Adipocyte (in vitro differentiated cells): ENCODE results near the gene IRF2BP2.
"Not testable (repeated sequence)": the region's sequence is repeated elsewhere in the genome, so short reads cannot be mapped to it uniquely, and the experiment has no call there.

Experiments used
- DNase-seq: peaks from one replicate; pipeline ENCODE4 v3.0.0-alpha.2; 2015; ENCODE audit warnings: low read depth
- H3K27me3 ChIP-seq: replicated peaks from 2 replicates; pipeline ENCODE4 v1.7.0; 2013; ENCODE audit warnings: mild to moderate bottlenecking, low read length, moderate library complexity; ENCODE audit not compliant: control insufficient read depth, insufficient read depth
- H3K36me3 ChIP-seq: 2 replicates; pipeline ENCODE4 v1.7.0; 2013; ENCODE audit warnings: low read length, mild to moderate bottlenecking, moderate library complexity; ENCODE audit not compliant: control insufficient read depth, insufficient read depth, severe bottlenecking
- H3K4me1 ChIP-seq: 2 replicates; pipeline ENCODE4 v1.7.0; 2013; ENCODE audit warnings: mild to moderate bottlenecking, low read length, moderate library complexity; ENCODE audit not compliant: control insufficient read depth, insufficient read depth
- H3K4me3 ChIP-seq: 2 replicates; pipeline ENCODE4 v1.7.0; 2013; ENCODE audit warnings: mild to moderate bottlenecking, low read length, moderate library complexity
- H3K9ac ChIP-seq: 2 replicates; pipeline ENCODE4 v1.7.0; 2013; ENCODE audit warnings: mild to moderate bottlenecking, low read length, moderate library complexity
- H3K9me3 ChIP-seq: 2 replicates; pipeline ENCODE4 v1.7.0; 2013; ENCODE audit warnings: mild to moderate bottlenecking, low read length, moderate library complexity; ENCODE audit not compliant: control insufficient read depth

IRF2BP2 gene

DNA sequence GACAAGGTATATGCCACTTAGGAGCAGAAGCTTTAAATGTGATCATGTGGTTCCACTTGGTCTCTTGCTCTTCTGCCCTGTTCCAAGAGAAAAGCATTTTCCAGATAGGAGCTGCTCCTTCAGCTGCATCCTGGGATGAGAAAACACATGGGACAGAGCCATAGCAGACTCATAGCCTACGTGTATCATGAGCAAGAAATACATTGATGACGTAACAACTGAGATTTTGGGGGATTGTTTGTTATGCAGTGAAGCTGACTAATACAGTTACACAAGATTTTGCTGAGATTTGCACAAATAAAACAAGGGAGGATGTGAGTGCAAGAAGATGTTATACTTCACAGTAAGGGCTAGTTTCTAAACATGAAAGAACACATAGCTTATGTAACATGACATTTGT, 36.0 kb upstream of the IRF2BP2 start:
- Histone ChIP-seq H3K36me3 (no peaks in the 10 kb centered on the region), H3K9me3 (peaks cover 6% of the 10 kb centered on the region), H3K27me3 (no peaks in the 10 kb centered on the region), H3K9ac (no peak overlapping the region), H3K4me1 (peaks cover 17% of the 10 kb centered on the region), H3K4me3 (peak overlapping the region; percentile 36)
- DNase-seq, result no peak

DNA sequence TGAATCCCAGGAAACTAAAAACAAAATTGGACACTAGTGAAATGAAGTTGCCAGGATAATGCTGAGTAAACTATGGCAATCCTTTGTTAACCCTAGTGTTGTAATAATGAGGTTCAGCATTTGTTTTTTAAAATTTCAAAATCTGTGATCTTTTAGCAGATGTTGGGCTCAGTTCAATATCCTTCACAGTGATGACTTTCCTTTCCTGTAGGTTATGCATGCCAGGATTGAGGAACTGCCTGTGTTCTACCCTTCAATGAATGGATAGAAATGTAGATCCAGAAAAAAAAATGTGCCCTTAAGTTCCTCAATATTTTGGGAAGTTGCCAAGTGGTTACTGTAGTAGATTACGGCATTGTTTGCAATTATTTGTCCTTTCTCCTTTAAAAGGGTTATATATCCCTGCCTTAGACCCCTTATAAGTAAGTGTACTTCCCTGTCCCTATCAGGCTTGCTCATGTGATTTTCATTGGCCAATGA, 35.5 kb upstream of the IRF2BP2 start:
- no peaks in the 10 kb centered on the region for H3K27me3 ChIP-seq
- DNase-seq, result peak; percentile 27
- peaks cover 17% of the 10 kb centered on the region for H3K4me1 ChIP-seq
- peak overlapping the region; percentile 41 for H3K4me3 ChIP-seq
- H3K9ac ChIP-seq, result no peak overlapping the region
- H3K9me3 ChIP-seq, result peaks cover 6% of the 10 kb centered on the region
- H3K36me3 ChIP-seq, result no peaks in the 10 kb centered on the region

DNA sequence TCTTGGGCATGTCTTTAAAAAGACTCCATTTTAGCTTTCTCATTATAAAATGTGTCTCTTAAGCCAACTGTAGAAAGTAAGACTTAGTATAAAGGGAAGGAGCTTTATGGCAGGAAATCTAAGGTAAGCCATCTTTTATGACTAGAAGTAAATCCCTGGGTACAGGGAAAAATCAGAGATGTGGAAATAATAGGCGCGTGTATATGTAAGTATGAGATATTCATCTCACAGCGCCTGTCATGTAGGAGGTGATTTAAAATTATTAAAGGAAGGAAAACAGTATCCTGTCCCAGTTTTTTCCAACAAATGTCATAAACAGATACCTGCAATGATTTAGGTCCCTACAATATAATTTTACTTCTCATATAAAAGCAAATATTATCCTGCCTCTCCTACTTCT, 35.0 kb upstream of the IRF2BP2 start:
- no peaks in the 10 kb centered on the region for H3K36me3 ChIP-seq
- peaks cover 17% of the 10 kb centered on the region for H3K4me1 ChIP-seq
- no peaks in the 10 kb centered on the region for H3K27me3 ChIP-seq
- DNase-seq, result no peak
- peaks cover 6% of the 10 kb centered on the region for H3K9me3 ChIP-seq
- H3K4me3 ChIP-seq, result peak overlapping the region; percentile 41
- H3K9ac ChIP-seq, result no peak overlapping the region

DNA sequence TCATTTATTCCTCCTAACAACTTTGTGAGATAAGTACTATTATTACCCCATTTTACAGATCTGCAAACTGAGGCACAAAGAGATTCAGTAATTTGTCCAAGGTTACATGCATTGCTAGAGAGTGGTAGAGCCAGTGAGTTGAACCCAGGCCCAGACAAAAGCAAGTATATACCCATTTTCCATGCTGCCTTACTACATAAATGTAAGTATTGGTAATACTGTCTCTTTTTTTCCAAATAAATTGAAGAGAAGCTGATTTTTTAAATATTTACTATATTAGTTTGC, 33.8 kb upstream of the IRF2BP2 start:
- H3K9ac ChIP-seq, result no peak overlapping the region
- H3K36me3 ChIP-seq, result no peaks in the 10 kb centered on the region
- H3K4me1 ChIP-seq, result peaks cover 12% of the 10 kb centered on the region
- peaks cover 6% of the 10 kb centered on the region for H3K9me3 ChIP-seq
- no peaks in the 10 kb centered on the region for H3K27me3 ChIP-seq
- no peak overlapping the region for H3K4me3 ChIP-seq
- DNase-seq, result no peak

DNA sequence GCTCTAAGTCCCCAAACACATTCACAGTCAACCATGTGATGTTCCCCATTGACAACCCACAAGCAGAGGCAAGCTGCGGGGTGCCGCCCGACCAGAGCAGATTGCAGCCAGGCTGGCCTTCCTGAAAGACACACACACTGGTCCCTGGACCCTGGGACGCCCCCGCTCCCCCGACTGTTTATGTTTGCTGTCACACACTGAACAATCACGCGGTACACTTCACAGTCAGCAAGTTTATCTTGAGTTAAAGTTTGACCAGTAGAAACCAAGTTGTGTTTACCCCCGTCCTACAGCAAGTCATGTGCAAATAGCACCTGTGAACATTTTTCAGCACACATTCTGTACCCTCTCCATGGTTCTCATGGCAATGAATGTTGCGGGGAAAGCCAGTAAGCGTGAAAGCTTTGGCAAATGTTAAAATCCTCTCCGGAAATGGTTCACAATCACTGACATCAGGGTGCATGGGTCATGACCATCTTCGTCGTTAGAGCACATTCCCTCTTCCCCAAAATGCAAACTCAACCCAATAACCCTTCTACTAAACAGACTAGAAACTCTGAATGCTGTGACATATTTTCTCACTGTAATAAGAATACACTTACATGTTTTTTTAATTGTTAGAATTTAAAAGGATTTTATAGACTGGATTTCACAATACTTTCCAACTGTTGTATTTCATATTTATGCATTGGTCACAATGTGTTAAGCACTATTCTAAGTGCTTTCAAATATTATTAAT, 33.3 kb upstream of the IRF2BP2 start:
- H3K36me3 ChIP-seq, result no peaks in the 10 kb centered on the region
- peaks cover 12% of the 10 kb centered on the region for H3K4me1 ChIP-seq
- no peak overlapping the region for H3K4me3 ChIP-seq
- no peak overlapping the region for H3K9ac ChIP-seq
- peaks cover 6% of the 10 kb centered on the region for H3K9me3 ChIP-seq
- DNase-seq, result no peak
- no peaks in the 10 kb centered on the region for H3K27me3 ChIP-seq

DNA sequence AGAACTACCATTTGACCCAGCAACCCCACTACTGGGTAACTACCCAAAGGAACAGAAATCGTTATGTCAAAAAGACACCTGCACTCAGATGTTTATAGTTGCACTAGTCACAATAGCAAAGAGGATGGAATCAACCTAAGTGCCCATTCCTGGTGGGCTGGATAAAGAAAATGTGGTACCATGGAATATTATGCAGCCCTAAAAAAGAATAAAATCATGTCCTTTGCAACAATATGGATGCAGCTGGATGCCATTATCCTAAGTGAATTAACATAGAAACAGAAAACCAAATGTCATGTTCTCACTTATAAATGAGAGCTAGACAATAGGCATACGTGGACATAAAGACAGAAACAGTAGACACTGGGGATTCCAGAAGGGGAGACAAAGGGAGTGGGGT, 32.5 kb upstream of the IRF2BP2 start:
- Histone ChIP-seq H3K4me3 (no peak overlapping the region), H3K4me1 (peaks cover 12% of the 10 kb centered on the region), H3K9ac (no peak overlapping the region), H3K27me3 (no peaks in the 10 kb centered on the region), H3K9me3 (peaks cover 6% of the 10 kb centered on the region), H3K36me3 (no peaks in the 10 kb centered on the region)
- no peak for DNase-seq

DNA sequence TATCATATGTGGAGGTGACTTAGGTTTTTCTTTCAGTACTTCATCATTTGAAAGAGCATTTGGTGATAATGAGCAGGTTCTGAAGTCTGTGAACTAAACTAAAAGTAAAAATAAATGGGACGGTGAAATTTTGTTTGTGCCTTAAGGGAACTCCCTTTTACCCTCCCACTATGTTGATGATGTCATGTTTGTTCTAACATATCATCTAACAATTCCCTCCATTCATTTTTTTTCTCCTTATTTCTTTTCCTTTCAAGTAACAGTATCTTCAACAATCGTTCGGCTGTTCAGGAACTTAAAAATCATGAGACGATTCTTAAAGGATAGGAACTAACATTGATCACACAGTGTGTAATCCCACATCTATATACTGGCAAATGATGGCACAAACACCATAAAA, 30.0 kb upstream of the IRF2BP2 start:
- Histone ChIP-seq H3K4me1 (peaks cover 2% of the 10 kb centered on the region), H3K36me3 (no peaks in the 10 kb centered on the region), H3K27me3 (no peaks in the 10 kb centered on the region), H3K9ac (no peak overlapping the region), H3K9me3 (no peaks in the 10 kb centered on the region), H3K4me3 (no peak overlapping the region)
- no peak for DNase-seq

DNA sequence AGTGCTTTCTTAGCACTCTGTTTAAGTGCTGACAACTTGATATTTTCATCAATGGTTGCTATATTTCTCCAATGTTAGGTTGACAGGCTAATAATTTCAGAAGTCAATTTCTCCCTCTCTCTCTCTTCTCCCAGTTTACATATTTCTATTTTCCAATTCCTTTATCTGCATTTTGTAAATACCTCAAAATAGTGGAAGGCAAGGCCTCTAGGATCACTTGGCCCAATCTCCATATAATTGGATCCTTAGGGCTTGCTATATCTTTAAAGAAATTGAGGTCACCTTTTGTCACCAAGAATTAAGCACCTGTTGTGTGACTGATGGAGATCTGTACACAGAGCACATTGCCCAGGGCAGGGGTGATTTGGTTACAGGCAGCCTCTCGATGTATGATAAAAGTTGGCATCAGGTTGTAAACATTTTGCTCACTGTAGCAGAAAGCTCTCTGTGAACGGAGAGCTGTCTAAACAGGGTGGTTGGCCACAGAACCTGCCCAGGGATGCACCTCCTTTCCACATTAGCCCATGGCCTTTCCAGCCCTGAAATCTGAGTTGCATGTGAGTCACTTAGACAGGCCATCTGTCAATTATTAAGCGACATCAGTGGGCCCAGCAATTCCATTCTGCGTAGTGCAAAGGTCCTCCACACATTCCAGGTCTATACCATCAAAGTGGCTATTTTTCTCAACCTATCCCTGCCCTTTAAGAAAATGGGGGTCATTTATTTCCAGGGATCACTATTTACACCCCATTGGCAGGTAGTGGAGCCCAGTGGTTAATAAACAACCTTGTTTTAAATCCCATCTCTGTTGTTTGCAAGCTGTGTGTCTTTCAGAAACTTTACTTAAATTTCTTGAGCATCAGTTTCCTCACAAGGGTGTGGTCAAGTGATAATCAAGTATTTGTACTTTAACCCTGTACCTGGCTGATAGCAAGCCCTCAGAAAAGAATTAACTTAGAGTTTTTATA, 29.1 kb upstream of the IRF2BP2 start:
- H3K27me3 ChIP-seq, result no peaks in the 10 kb centered on the region
- no peaks in the 10 kb centered on the region for H3K9me3 ChIP-seq
- H3K9ac ChIP-seq, result no peak overlapping the region
- no peaks in the 10 kb centered on the region for H3K36me3 ChIP-seq
- no peak for DNase-seq
- no peak overlapping the region for H3K4me3 ChIP-seq
- no peaks in the 10 kb centered on the region for H3K4me1 ChIP-seq

DNA sequence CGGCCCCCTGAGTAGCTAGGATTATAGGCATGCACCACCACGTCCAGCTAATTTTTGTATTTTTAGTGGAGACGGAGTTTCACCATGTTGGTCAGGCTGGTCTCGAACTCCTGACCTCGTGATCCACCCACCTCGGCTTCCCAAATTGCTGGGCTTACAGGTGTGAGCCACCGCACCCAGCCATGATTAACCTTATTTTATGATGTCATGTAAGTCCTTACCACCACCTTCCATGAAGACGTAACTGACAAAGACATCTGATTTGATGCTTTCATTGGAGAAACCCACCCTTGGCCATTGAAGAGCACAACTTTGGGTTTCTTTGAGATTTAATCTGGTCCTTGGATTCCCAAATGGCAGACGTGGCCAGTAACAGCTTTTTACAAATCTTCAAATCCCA, 24.9 kb upstream of the IRF2BP2 start:
- peaks cover 15% of the 10 kb centered on the region for H3K4me1 ChIP-seq
- H3K36me3 ChIP-seq, H3K9me3 ChIP-seq: not testable (repeated sequence)

DNA sequence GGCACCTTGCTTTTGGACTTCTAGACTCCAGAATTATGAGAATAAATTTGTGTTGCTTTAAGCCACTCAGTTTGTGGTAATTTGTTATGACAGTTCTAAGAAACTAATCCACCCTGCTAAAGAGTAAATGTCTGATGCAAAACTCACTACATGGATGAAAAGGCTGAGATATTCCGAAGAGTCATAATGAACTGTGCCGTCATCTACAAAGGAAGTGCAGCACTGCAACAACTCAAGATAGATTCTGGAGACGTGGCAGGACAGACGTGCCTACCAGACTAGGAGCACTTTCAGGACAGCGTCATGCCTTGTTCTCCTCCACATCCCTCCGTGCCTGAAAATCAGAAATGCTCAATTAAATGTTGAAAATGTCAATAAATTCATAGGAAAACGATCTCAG, 24.4 kb upstream of the IRF2BP2 start:
- Histone ChIP-seq H3K4me1 (peaks cover 15% of the 10 kb centered on the region), H3K9ac (no peak overlapping the region), H3K9me3 (no peaks in the 10 kb centered on the region), H3K4me3 (no peak overlapping the region), H3K36me3 (no peaks in the 10 kb centered on the region), H3K27me3 (no peaks in the 10 kb centered on the region)
- no peak for DNase-seq

More for the DNA sequence above, 24.9 kb upstream of the IRF2BP2 start:
- DNase-seq, H3K9ac ChIP-seq, H3K4me3 ChIP-seq, H3K27me3 ChIP-seq: not testable (repeated sequence)

DNA sequence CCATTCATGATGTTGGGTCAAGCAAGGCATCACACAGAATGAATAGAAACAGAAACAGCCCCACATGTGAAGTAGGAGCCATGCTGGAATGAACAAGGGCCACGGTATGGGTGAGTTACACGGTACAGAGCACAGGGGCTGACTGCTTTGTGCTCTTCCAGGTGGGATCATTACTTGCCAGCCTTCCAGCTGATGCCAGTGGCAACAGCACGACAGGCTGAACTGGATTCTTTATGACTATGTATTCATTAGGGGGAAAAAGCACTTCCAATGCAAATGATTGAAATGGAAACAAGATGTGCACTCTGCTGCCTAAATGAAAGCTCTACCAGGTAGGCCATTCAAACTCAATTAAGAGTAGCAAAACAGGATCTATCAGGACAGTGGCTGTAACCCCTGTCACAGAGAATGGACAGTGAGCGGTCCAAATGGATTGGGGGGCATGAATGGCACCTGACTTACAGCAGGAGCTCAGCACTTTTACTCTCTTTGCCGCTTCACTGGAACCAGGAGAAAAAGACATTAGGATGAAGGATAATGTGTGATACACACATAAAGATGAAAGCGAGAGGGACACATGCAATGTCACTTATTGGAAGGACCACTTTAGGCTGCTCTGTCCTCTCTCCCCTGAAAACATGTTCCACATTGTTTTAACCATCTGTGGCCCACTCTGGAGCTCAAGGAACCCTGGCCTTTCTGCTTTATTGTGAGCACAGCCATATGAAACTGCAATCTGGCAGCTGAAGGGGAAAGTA, 23.4 kb upstream of the IRF2BP2 start:
- H3K9me3 ChIP-seq, result no peaks in the 10 kb centered on the region

More for the DNA sequence above, 23.4 kb upstream of the IRF2BP2 start:
- H3K4me1 ChIP-seq, result peaks cover 23% of the 10 kb centered on the region
- no peak overlapping the region for H3K4me3 ChIP-seq
- no peaks in the 10 kb centered on the region for H3K36me3 ChIP-seq
- DNase-seq, result no peak
- no peak overlapping the region for H3K9ac ChIP-seq
- no peaks in the 10 kb centered on the region for H3K27me3 ChIP-seq
